MV-4-11 (cell line): ENCODE results near the gene F8.

Source experiments
- DNase-seq: peaks from one replicate; lab custom pipeline; 2025; lab: John Stamatoyannopoulos, UW

Gene F8

DNA sequence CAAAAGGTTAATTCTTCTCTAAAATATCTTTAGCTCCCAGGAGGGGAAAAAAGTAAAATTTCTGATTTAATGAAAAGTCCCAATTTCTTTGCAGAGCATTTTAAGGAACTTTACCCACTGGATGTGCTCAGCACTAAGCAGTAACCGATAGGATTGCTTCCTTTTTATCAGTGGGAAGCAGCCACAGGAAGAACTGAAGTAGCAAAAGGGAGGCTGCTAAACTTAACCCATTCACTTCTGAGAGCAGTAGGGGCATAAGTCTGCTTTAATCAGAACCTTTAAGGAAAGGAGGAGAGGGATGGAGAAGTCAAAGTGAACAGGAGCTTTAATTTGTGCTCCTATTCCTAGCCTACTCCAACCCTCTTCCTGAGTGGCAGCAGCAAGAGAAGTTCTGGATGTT is at the start of gene F8:
Gene F8 (minus strand): TSS at position 139 of the 400 bp plus-strand sequence. CDS start 171 bp downstream, outside the sequence.
- DNase-seq = no peak

DNA sequence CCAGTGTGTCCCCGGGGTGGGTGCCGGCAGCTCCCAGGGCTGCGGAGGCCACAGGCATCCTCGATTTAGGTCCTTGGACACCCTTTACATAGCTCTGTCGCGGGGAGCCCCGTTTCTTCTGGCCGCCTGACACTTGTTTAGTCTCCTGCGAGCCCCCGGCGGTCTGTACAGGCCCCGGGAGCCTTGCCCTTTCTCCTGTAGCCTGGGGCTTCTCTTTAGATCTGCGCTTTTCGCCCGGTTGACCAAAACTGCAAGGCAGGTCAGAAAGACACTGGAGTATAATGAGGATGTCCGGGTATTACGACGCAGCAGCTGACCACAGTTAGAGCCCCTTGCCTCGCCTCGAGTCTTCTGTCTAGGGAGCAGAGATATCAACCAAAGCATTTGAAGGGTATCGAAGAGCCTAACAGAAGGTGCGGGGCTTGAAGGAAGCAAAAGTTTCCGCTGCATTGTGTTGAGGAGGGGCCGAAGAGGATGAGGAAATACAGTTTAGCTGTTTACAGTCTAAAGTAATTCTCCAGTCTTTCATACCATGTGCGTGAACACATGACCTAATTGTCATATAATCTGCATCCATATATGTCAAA is 49.3 kb upstream of the F8 start:
- peak; percentile 7 for DNase-seq

DNA sequence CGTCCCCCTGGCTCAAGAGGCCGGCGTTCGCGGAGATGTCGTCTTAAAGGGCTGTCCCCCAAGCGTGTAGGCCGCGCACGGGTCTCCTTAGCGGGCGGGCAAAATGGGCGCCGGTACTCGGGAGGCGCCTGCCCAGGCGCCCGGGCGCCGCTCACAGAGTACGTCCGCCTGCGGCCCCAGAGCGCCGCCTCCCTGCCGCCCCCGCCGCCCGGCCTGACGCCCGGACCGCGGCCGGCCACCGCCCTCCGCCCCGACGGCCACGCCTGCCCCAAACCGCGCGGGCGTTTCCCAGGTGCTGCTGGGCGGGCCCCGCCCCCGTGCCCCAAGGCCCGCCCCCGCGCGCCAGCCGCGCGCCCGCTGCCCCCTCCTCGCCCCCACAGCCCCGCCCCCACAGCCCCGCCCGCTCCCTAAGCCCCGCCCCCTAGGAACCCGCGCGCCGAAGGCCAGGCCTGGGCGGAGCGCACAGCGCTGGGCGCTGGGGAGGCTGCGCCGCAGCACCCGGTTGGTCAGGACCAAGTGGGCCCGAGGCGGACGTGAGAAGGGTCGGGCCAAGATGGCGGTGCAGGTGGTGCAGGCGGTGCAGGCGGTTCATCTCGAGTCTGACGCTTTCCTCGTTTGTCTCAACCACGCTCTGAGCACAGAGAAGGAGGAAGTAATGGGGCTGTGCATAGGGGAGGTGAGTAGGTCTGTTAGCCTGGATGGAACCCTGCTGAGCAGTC is 48.6 kb upstream of the F8 start, which contains the start of the genes BRCC3, CMC4 and MTCP1:
Gene BRCC3 (plus strand): TSS at position 534 of the 719 bp plus-strand sequence. CDS start 20 bp downstream, at position 554.
Gene CMC4 (minus strand): TSS at position 162 of the 719 bp plus-strand sequence. CDS start 7,113 bp downstream, outside the sequence.
Gene MTCP1 (minus strand): TSS at position 162 of the 719 bp plus-strand sequence. CDS start 5,126 bp downstream, outside the sequence.
- DNase-seq = peak; percentile 68

DNA sequence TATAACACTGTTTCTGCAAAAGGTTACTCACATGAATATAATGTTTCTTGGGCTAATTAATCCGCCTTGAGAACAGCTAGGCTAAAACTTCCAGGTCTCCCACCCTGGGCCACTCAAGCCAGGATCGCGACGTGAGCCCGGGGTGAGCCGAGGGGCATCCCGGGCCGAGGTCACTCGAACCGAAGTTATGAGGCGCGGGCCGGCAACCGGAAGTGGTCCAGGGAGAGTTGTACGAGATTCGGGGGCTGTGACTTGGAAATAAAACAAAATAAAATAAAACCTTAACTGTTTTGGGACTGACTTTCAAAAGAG is 48.1 kb upstream of the F8 start:
- DNase-seq = no peak

DNA sequence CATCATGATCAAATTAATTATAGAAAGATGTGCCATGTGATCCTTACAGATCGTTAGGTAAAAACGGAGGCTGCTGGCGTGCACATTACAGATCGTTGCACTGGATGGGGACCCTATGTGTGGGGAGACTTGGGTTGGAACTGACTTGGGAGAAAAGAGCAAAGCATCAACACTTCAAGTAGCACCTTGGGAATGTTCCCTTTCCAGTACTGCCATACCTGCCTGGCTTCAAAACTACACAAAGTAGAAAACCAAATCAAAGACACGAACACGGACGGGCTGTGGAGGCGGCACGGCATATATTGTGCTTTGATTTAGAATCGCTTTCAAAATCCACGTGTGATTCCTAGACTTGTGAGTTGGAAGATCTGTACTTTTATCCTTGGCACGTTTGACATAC is 47.5 kb upstream of the F8 start:
- no peak for DNase-seq

DNA sequence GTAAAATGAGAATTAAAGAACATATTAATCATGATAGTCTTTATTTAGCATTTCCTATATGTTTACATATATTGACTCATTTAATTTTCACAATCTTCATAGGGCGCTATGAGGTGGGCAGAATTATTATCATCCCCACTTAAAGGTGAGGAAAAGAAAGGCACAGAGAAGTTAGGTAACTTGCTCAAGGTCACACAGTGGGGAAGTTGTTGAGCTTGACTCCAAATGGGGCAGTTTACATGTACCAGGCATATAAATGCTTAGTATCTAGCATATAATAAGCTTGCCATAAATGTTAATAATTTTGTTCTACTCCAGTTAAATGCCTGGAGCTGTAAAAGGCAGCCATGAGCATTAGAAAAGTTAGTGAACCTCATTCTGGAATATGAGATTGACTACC is 46.9 kb upstream of the F8 start:
- no peak for DNase-seq

DNA sequence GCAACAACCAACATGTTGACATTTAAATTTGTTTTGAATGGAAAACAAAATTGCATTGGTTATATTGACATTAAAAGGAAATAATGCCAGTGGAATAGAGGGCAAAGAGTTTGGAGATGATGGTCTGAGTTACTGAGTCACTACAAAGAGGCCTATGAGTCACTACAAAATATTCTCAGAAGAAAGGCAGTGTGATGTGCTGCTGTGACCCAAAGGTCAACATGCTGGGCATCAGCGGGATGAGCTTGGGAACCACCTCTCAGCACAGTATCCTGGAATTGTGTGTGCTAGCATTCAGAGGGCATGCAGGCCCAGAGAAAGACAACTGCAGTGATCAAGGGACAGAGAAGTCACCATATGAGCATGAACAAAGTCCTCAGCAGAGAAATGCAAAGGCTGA is 45.6 kb upstream of the F8 start:
- no peak for DNase-seq

DNA sequence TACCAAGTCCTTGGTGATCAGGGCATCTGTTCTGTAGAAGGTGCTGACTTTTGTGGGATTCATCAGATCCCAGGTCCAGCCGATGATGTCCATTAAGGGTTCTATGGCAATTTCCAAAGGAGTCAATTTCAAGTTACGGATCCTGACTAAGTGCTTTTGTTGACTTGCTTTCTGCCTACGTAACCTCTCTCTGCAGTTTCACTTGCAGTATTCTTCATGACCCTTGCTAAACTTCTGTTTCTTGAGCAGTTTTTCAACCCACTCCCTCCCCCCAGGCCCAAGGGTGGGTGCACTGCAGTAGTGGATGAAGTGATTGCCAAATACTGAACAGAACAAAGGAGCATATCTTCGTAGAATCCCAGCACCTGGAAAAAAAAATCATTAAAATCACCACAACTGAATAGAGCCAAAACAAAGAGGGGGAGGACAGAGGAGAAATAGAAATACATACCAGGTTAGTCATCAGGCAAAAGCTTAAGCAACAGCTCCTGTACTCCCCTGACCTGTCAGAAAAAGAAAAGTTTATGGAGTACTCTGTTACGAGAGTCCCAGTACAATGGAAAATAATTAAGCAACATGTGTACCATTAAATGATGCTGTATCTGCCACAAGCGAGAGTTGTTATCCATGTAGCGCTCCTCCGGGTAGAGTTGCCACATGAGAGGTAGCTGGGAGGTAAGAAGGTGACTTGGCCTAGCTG is 42.7 kb upstream of the F8 start:
- DNase-seq = no peak

DNA sequence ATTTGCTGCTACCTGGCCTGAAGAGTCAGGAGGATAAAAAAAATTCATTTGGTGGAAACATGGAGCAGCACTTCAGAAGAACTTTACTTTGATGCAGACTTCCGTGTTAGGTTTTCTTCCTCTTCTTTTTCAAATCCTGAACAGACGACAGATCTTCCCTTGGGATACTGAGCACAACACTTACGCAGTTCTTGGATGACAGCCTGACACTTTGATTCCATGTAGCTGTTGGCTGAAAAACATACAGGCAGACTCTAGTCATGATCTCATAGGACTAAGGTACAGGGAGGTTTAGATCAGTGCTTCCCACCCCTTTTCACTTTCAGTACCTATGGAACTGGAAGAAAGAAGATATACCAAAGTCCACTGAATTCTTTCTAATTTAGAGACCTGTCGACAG is 39.2 kb upstream of the F8 start:
- DNase-seq = no peak

DNA sequence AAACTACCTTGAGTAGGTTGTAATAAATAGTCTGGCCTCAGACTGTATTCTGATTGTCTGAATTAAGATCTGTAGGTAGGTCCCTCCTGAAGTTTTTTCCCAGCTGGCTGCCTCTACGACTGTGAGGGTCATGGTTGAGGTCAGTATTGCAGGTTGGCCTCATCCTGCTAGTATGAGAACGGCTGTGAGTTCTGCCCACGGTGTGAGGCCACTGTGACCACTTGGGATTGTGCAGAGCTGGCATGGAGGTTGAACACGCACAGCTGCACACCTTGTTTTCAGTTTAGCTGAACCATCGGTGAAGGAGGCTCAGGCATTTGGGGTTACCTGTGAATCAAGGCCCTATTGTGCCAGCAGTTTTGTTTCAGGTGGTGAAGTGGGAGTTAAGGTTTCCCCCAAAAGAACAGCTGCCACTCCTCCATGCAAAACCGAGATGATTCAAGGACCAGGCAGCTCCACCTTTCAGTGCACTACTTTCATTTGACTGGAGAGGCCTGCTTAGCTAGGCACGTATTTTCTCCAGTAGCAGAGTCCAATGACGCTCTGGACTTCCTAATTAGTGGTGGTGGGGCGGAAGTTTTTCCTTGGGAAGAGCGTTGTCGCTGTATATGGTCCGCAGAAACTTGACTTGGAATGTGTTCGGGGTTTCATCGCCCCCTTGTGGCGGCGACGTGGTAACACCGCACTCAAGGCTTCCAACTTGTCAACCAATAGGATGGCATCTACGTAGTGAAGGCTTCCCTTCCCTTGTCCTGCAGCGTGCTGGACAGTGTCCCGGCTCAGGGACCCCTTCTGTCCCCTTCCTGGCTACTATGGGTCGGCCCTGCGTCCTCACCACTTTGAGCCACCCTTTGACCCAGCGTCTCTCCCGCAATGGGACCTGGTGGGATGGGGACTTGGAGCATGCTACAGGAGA is 34.6 kb upstream of the F8 start:
- DNase-seq = peak; percentile 24

DNA sequence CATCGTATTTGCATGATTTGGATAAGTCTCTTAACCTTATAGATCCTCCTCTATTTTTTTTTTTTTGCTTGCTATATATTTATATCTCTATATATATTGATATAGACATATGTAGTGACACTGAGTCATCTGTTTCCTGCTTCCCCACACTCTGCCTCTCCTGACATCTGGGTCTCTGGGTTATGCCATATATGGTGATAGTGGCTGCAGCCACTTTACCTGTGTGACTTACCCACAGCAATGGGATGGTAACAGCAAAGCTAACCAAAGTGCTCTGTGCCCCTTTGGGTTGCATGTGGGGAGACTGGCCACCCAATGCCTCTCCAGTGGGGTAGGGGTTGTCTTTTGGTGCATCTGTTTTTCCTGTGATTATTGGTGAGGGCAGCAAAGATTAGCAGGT is 33.9 kb upstream of the F8 start:
- DNase-seq = no peak

DNA sequence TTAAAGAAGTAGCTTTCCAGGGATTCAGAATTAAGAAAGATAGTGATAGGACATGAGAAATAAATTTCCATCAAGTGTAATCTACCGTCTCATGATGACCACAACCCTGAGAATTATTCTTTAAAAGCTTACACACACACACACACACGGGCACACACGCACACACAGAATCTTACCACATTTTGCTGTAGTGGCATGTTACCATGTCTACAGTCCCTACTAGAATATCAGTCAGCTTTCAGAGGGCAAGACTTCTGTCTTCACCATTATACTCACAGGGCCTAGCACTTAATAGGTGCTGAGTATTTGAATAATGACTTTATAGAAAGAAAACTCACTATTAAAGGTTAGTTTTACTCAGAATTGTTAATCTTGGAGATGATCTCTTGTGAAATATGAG is 33.0 kb upstream of the F8 start:
- DNase-seq = no peak

DNA sequence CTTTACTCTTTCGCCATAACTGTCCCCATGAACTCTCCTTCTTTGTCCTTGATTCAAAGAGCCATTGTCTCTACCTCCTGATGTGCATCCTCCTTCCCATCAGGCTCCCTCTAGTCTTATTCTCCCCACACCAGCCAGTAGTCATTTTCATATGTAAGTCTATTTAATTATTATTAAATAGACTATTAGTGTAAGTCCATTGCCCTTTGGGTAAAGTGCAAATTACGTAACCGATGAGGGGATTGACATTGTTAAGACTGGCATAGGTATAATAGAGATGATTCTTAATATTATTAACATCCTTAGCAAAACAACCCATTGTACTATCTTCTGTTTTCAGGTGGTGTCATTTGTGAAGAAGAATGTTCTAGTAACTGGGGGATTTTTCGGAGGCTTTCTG is 31.7 kb upstream of the F8 start:
- no peak for DNase-seq

DNA sequence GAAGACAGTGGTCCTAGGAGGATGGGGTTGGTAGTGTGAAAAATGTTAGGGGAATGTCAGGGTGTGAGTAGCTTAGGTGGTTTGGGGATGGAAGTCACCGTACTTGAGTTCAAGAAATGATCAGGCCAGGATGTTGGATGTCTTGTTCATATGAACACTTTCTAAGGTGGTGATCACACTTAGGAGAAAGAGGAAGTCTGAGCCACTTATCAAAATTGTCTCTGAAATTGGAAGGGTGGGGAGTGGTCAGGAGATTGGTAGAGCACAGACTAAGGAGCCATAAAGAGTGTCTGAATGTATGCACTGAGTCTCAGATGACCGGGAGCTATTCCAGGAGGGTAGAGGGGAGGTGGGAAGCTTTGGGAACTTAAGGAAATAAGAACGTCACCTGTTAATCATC is 31.1 kb upstream of the F8 start:
- no peak for DNase-seq

DNA sequence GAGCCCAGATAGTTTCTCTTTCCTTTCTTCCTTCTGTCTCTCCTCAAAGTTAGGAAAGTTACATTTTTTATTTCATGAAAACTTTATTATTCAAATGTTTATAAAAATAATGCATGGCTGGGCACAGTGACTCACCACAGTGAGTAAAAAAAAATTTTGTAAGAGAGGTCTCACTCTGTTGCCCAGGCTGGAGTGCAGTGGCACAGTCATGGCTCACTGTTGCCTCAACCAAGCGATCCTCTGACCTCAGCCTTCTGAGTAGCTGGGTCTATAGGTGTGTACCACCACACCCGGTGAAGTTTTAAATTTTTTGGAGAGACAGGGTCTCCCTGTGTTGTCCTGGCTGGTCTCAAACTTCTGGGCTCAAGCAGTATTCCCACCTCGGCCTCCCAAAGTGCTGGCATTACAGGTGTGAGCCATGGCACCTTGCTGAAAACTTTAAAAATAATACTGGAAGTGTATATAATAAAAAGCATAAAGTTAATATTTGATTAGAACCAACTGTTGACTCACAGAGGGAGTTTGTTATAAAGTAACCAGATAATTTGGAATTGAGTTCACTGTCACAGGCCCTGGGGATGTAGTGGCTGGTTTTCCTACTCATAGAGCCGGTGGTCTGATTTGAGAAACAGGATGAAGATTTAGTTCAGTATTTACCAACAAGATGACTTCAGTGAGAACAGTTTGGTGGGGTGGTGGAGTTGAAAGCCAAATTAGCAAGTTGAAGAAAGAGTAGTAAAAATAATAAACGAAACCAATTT is 30.4 kb upstream of the F8 start:
- no peak for DNase-seq

DNA sequence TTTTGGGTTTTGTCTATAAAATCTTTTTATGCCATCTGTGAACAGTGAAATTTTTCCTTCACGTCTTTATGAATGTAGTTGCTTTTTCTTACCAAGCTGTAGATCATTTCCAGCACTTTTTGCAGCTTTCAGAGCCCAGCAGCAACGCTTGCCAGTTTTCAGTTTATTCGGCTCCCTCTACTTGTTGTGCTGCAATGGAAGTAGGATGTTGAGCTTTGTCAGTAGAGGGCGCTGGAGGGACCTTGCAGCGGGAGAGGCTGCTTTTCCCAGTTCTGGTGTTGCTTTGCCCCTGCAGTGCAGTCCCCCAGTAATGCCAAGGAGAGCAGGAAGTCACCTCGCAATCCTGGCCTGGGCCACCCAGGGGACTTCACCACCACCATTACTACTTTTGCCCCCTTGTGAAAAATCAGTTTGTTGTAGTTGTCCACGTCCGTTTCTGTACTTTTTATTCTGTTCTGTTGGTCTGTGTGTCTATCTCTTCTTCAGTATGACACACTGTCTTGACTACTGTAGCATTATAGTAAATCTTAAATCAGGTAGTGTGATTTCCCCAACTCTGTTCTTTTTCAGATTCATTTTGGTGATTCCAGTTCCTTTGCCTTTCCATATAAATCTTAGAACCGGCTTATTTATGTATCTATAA is 26.6 kb upstream of the F8 start:
- peak; percentile 15 for DNase-seq

DNA sequence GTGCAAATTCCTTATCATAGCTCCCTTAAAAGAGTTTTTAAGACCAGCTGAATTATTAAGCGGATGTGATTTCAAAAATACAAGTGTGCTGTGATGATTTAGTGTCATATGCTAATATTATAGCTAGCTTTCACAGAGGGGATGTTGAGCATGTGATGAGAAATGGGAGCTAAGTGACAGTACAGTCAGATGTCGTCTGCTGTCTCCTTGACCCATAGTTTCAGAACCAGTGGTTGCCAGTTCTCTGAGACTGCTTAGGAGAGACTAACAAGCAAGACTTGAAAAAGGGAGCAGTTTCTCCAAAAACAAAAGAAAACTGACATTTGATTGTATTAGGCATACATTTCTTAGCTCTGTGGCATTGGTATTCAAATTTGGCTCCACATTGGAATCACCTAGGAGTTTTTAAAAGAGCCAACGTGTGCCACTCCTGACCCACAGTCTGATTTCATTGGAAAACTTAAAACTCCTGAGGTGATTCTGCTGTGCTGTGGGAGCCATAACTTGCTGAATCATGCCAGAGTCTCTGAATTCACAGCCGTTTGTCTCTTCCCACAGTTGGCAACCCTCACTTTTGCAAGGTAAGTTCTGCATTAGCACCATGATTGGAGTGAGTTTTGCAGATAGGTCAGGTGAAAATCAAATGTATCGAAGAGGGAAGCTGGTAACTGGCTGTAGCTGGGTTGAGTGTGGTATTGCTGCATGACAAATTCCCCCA is 24.4 kb upstream of the F8 start:
- no peak for DNase-seq

DNA sequence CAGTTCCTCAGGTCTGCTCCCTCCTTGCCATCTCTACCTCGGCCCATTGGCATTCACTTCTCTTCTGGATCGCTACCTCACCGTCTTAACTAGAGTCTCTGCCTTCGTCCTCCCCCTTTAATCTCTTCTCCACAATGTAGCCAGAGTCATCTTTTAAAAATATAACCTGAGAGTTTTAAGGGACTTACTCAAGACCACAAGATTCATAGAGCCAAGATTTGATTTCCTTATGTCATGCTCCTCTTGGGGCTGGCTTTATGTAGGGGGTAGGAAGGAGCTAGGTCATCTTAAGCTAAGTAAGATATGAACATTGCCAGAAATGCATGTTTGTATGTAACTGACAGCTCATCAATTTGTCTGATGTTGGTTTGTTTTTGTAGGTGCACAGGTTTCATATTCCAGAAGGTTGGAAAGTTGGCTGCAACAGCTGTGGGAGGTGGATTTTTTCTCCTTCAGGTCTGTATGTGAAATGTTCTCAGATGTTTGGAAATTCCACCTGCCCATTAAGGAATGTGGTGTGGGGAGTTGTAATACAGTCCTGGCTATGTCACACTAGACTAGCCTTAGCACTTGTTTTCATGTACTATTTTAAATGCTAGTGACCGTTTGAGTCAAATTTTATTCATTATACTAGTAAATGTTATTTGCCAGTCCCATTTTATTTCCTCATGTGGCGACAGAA is 23.7 kb upstream of the F8 start:
- no peak for DNase-seq

DNA sequence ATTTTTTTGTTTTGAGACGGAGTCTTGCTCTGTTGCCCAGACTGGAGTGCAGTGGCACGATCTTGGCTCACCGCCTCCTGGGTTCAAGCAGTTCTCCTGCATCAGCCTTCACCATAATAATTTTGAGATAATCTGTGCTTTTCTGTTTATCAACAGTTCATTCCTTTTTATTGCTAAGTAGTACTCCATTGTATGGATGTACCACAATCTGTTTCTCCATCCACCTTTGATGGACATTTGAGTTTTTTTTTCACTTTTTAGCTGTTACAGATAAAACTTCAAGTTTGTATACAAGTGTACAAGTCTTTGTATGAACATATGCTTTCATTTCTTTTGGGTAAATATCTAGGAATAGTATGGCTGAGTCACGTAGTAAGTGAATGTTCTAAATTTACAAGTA is 13.2 kb upstream of the F8 start:
- DNase-seq = no peak

DNA sequence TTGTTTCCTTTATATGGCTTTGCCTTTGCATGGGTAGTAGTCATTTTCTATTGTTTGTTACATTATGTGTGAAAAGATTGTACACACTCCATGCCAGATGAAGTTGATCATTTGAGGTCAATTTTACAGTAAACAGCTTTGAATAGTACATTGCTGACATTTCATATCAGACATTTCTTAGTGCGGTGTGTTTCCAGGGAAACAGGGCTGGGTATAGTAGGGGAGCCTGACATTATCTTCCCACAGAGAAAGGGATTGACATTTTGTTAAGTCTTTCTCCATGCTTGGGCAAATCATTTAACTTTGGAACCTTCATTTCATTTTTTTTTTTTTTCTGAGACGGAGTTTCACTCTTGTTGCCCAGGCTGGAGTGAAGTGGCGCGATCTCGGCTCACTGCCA is 9.1 kb upstream of the F8 start:
- DNase-seq = no peak
